Smooth muscle cell (in vitro differentiated cells): ENCODE measurements around the gene PDCD1LG2. TPM values are rescaled to one million over a fixed set of nuclear protein-coding genes. Genes with fewer than 3 reads are reported as not detected.
"Not testable (repeated sequence)": the region's sequence is repeated elsewhere in the genome, so short reads cannot be mapped to it uniquely, and the experiment has no call there.

ENCODE experiments used
- DNase-seq: peaks from one replicate; lab custom pipeline; 2025; ENCODE audit not compliant: unreplicated experiment; lab: John Stamatoyannopoulos, UW
- H2AFZ ChIP-seq: fragments of 200-600 bp; sonication (generic); 2 replicates; pipeline ENCODE4 v1.6.0; 2016; ENCODE audit warnings: antibody characterized with exemption, low read depth, mild to moderate bottlenecking
- H3F3A ChIP-seq: fragments of 200-600 bp; sonication (generic); 2 replicates; pipeline ENCODE4 v1.6.0; 2017; ENCODE audit warnings: antibody characterized with exemption, low read depth
- H3K27ac ChIP-seq: fragments of 200-600 bp; sonication (generic); 2 replicates; pipeline ENCODE4 v1.5.1; 2016; ENCODE audit warnings: low read depth, mild to moderate bottlenecking
- H3K27me3 ChIP-seq: fragments of 200-600 bp; sonication (generic); 2 replicates; pipeline ENCODE4 v1.6.1; 2016; ENCODE audit warnings: low read depth, mild to moderate bottlenecking
- H3K36me3 ChIP-seq: fragments of 200-600 bp; sonication (generic); 2 replicates; pipeline ENCODE4 v1.5.1; 2016; ENCODE audit warnings: low read depth
- H3K4me1 ChIP-seq: fragments of 200-600 bp; sonication (generic); 2 replicates; pipeline ENCODE4 v1.5.1; 2016; ENCODE audit warnings: low read depth
- H3K4me2 ChIP-seq: fragments of 200-600 bp; sonication (generic); 2 replicates; pipeline ENCODE4 v1.6.0; 2016; ENCODE audit warnings: mild to moderate bottlenecking
- H3K4me3 ChIP-seq: fragments of 200-600 bp; sonication (generic); 2 replicates; pipeline ENCODE4 v1.5.1; 2016; ENCODE audit warnings: mild to moderate bottlenecking
- H3K79me2 ChIP-seq: fragments of 200-600 bp; sonication (generic); 2 replicates; pipeline ENCODE4 v1.6.0; 2016; ENCODE audit warnings: low read depth, mild to moderate bottlenecking
- H3K9ac ChIP-seq: fragments of 200-600 bp; sonication (generic); 2 replicates; pipeline ENCODE4 v1.6.0; 2016; ENCODE audit warnings: low read depth
- H3K9me3 ChIP-seq: fragments of 200-600 bp; sonication (generic); replicated peaks from 2 replicates; pipeline ENCODE4 v1.5.1; 2016; ENCODE audit warnings: low read depth
- H4K20me1 ChIP-seq: fragments of 200-600 bp; sonication (generic); 2 replicates; pipeline ENCODE4 v1.6.0; 2016; ENCODE audit warnings: low read depth
- CTCF ChIP-seq: fragments of 200-600 bp; sonication (generic); IDR thresholded peaks from 2 replicates; pipeline ENCODE4 v1.5.1; 2017; ENCODE audit warnings: borderline replicate concordance, mild to moderate bottlenecking, antibody characterized with exemption; ENCODE audit not compliant: insufficient read depth, poor library complexity, severe bottlenecking
- WGBS: methylation state at CpG from one replicate; pipeline ENCODE4 v1.1.7; 2016; ENCODE audit warnings: low lambda C conversion rate; 5-methylcytosine and 5-hydroxymethylcytosine counted together
- polyA plus RNA-seq: library from polyadenylated mRNA; unstranded; fragments of >200 nt; fragmentation: Nextera tagmentation; extraction: Ambion mirVana; gene quantifications from 2 replicates; pipeline ENCODE4 v1.2.1, GENCODE V29; 2016
- total RNA-seq: library from RNA; depleted of rRNA; stranded (reverse); fragments of >200 nt; gene quantifications from 2 replicates; pipeline ENCODE4 v1.2.3, GENCODE V29; 2014

Gene PDCD1LG2
- total and polyA plus RNA-seq, 2 experiments from 2014 or later: 10.0 to 11.6 TPM

- Histone ChIP-seq H3K4me3 (no peak overlapping the region), H2AFZ (no peak overlapping the region), H3K9ac (no peak overlapping the region), H3K4me1 (no peaks in the 10 kb centered on the region), H3K27ac (no peak overlapping the region), H3K79me2 (no peaks in the 10 kb centered on the region), H3K4me2 (no peak overlapping the region), H3F3A (no peaks in the 10 kb centered on the region), H3K36me3 (no peaks in the 10 kb centered on the region), H4K20me1 (no peaks in the 10 kb centered on the region), H3K9me3 (no peaks in the 10 kb centered on the region), H3K27me3 (no peaks in the 10 kb centered on the region)
- 94% methylated on average over 5 of the region's 5 CpGs for WGBS
- DNase-seq: no peak
- no peak for TF ChIP-seq CTCF
Observed at GRCh38 chr9:5468850-5469249, 41.5 kb upstream of the PDCD1LG2 start.

GRCh38 chr9:5470122-5470521 lies 40.2 kb upstream of the PDCD1LG2 start:
- Histone ChIP-seq H3K9me3 (no peaks in the 10 kb centered on the region), H3K9ac (no peak overlapping the region), H3K4me1 (no peaks in the 10 kb centered on the region), H3K4me2 (no peak overlapping the region), H4K20me1 (no peaks in the 10 kb centered on the region), H3K27me3 (no peaks in the 10 kb centered on the region), H3K79me2 (no peaks in the 10 kb centered on the region), H3K36me3 (no peaks in the 10 kb centered on the region), H2AFZ (no peak overlapping the region), H3F3A (no peaks in the 10 kb centered on the region), H3K27ac (no peak overlapping the region), H3K4me3 (no peak overlapping the region)
- DNase-seq: no peak
- 92% methylated on average over 1 of the region's 1 CpG for WGBS
- no peak for TF ChIP-seq CTCF

- Histone ChIP-seq H3K9me3 (no peaks in the 10 kb centered on the region), H3K27me3 (no peaks in the 10 kb centered on the region), H3K4me3 (no peak overlapping the region), H3K4me2 (no peak overlapping the region), H3K79me2 (no peaks in the 10 kb centered on the region), H3F3A (no peaks in the 10 kb centered on the region), H2AFZ (no peak overlapping the region), H3K27ac (no peak overlapping the region), H3K36me3 (no peaks in the 10 kb centered on the region), H3K4me1 (no peaks in the 10 kb centered on the region), H3K9ac (no peak overlapping the region), H4K20me1 (no peaks in the 10 kb centered on the region)
- 76% methylated on average over 3 of the region's 3 CpGs for WGBS
- TF ChIP-seq CTCF: no peak
- no peak for DNase-seq
Observed at GRCh38 chr9:5470816-5471215, 39.5 kb upstream of the PDCD1LG2 start.

- not testable (repeated sequence) for H3K4me2 ChIP-seq, H3K27ac ChIP-seq, DNase-seq, H3K9me3 ChIP-seq, H3K79me2 ChIP-seq, H3K4me1 ChIP-seq, H2AFZ ChIP-seq, H4K20me1 ChIP-seq, H3F3A ChIP-seq, H3K36me3 ChIP-seq, H3K9ac ChIP-seq, H3K27me3 ChIP-seq, H3K4me3 ChIP-seq
- WGBS: 90% methylated on average over 2 of the region's 2 CpGs
Observed at GRCh38 chr9:5475611-5476010, 34.7 kb upstream of the PDCD1LG2 start.
